Osteoblast (primary cell): Measurements from ENCODE around the gene PARD3. TPM values are rescaled to one million over a fixed set of nuclear protein-coding genes. Genes with fewer than 3 reads are reported as not detected.

Source experiments
- DNase-seq: peaks from one replicate; pipeline ENCODE4 v3.0.0; 2011; ENCODE audit warnings: low spot score, mixed read lengths; ENCODE audit not compliant: insufficient read length; ENCODE audit errors: missing footprints
- H2AFZ ChIP-seq: 2 replicates; pipeline ENCODE4 v1.6.0; 2011; ENCODE audit warnings: mild to moderate bottlenecking, low read length
- H3K27ac ChIP-seq: 2 replicates; pipeline ENCODE4 v1.5.1; 2011; ENCODE audit warnings: mild to moderate bottlenecking, low read depth, low read length, moderate library complexity
- H3K27me3 ChIP-seq: 2 replicates; pipeline ENCODE4 v1.6.0; 2012; ENCODE audit warnings: mild to moderate bottlenecking, control low read depth, inconsistent platforms, low read length, moderate library complexity; ENCODE audit not compliant: insufficient read depth
- H3K36me3 ChIP-seq: 2 replicates; pipeline ENCODE4 v1.5.1; 2011; ENCODE audit warnings: mild to moderate bottlenecking, low read length, control low read depth, moderate library complexity; ENCODE audit not compliant: insufficient read depth
- H3K4me1 ChIP-seq: 2 replicates; pipeline ENCODE4 v1.5.1; 2011; ENCODE audit warnings: mild to moderate bottlenecking, low read length, control low read depth, moderate library complexity; ENCODE audit not compliant: insufficient read depth
- H3K4me2 ChIP-seq: 2 replicates; pipeline ENCODE4 v1.6.0; 2011; ENCODE audit warnings: mild to moderate bottlenecking, low read length; ENCODE audit not compliant: insufficient read depth
- H3K4me3 ChIP-seq: fragments of 200-600 bp; sonication (generic); 3 replicates; pipeline ENCODE4 v1.5.1; 2012; ENCODE audit warnings: mild to moderate bottlenecking, low read length, inconsistent platforms; ENCODE audit not compliant: insufficient read depth
- H3K79me2 ChIP-seq: 2 replicates; pipeline ENCODE4 v1.6.0; 2012; ENCODE audit warnings: mild to moderate bottlenecking, low read length, control low read depth, inconsistent platforms; ENCODE audit not compliant: insufficient read depth
- H3K9me3 ChIP-seq: 2 replicates; pipeline ENCODE4 v1.5.1; 2011; ENCODE audit warnings: low read depth, low read length, control low read depth
- H4K20me1 ChIP-seq: 2 replicates; pipeline ENCODE4 v1.6.0; 2012; ENCODE audit warnings: mild to moderate bottlenecking, low read length, control low read depth; ENCODE audit not compliant: insufficient read depth
- total RNA-seq: library from RNA; depleted of rRNA; stranded (reverse); fragments of >200 nt; gene quantifications from 2 replicates; pipeline ENCODE4 v1.2.3, GENCODE V29; 2012
- TF ChIP-seq, protein P1 (sequence below): IDR thresholded peaks from 2 replicates; pipeline ENCODE4 v1.5.1; 2011; ENCODE audit warnings: mild to moderate bottlenecking, low read depth, low read length, moderate library complexity; ENCODE audit errors: extremely low read depth

PARD3 gene
- total RNA-seq, 1 donor, result 71.7 TPM

DNA sequence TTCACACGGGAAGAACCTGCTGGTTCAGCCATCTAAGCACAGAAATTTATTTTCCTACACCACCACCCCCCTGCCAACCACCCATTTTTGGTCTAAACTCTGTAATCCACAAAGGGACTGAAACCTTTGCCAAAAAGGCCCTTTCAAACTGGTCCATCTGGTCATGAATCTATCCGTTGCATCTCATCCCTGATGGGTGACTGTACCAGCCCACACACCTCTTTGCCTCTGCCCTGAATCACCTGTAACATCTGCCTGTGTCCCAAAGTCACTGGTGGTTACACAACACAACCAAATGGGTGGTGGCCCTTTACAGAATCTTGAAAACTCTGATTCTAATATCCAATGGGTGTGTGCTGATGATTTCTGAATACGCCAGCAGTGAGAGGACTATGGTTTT, 503.4 kb downstream of the PARD3 start:
- no peaks in the 10 kb centered on the region for H3K79me2 ChIP-seq
- H4K20me1 ChIP-seq, result no peaks in the 10 kb centered on the region
- TF ChIP-seq, protein P1, sequence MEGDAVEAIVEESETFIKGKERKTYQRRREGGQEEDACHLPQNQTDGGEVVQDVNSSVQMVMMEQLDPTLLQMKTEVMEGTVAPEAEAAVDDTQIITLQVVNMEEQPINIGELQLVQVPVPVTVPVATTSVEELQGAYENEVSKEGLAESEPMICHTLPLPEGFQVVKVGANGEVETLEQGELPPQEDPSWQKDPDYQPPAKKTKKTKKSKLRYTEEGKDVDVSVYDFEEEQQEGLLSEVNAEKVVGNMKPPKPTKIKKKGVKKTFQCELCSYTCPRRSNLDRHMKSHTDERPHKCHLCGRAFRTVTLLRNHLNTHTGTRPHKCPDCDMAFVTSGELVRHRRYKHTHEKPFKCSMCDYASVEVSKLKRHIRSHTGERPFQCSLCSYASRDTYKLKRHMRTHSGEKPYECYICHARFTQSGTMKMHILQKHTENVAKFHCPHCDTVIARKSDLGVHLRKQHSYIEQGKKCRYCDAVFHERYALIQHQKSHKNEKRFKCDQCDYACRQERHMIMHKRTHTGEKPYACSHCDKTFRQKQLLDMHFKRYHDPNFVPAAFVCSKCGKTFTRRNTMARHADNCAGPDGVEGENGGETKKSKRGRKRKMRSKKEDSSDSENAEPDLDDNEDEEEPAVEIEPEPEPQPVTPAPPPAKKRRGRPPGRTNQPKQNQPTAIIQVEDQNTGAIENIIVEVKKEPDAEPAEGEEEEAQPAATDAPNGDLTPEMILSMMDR, result no peak
- H3K27ac ChIP-seq, result no peak overlapping the region
- H2AFZ ChIP-seq, result no peak overlapping the region
- no peaks in the 10 kb centered on the region for H3K27me3 ChIP-seq
- H3K4me3 ChIP-seq, result no peak overlapping the region
- H3K4me1 ChIP-seq, result no peaks in the 10 kb centered on the region
- H3K4me2 ChIP-seq, result no peak overlapping the region
- H3K9me3 ChIP-seq, result no peaks in the 10 kb centered on the region
- no peak for DNase-seq
- no peaks in the 10 kb centered on the region for H3K36me3 ChIP-seq

DNA sequence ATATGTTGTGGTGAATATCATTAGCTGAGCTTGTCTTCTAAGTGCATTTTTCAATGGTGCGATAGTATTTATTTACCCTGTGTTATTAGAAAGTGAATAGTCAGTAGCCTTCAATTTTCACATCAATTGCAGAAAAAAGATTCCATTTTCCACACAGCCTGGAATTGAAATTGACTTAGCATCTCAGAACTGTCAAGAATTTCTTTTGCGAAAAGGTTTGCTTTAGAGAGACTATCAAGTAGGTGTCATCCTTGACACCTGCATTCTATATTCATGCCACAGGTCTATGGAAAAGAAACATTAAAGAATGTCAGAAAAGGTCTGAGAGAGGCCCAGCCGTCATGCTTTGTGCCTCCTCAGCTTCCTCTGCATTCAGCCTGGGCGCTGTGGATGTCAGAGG, 504.9 kb downstream of the PARD3 start:
- no peak for DNase-seq
- H2AFZ ChIP-seq, result no peak overlapping the region
- no peak overlapping the region for H3K4me2 ChIP-seq
- H3K27me3 ChIP-seq, result no peaks in the 10 kb centered on the region
- TF ChIP-seq, protein P1, result no peak
- no peak overlapping the region for H3K27ac ChIP-seq
- no peaks in the 10 kb centered on the region for H4K20me1 ChIP-seq
- no peak overlapping the region for H3K4me3 ChIP-seq
- no peaks in the 10 kb centered on the region for H3K79me2 ChIP-seq
- H3K36me3 ChIP-seq, result no peaks in the 10 kb centered on the region
- H3K9me3 ChIP-seq, result no peaks in the 10 kb centered on the region
- H3K4me1 ChIP-seq, result no peaks in the 10 kb centered on the region

DNA sequence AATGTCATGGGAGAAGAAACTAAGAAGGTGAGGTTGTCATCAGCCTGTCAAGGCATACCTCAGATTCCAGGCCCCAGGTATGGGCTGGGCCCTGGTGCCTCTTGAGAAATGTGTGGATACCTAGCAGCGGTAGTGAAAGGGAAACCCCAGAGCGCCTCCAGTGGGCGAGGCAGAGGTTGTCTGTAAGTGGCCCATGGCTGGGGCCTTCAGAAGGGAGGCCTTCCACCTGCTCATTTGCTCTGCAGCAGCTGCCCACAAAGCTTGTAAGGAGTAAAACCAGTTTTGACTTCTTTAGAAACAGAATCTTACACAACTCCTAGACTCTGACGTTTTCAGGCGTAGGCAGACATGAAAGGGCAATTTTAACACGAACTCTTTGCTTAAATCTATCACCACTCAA, 509.9 kb downstream of the PARD3 start:
- no peaks in the 10 kb centered on the region for H3K9me3 ChIP-seq
- no peak overlapping the region for H2AFZ ChIP-seq
- no peaks in the 10 kb centered on the region for H3K36me3 ChIP-seq
- H3K27ac ChIP-seq, result no peak overlapping the region
- no peaks in the 10 kb centered on the region for H4K20me1 ChIP-seq
- no peaks in the 10 kb centered on the region for H3K4me1 ChIP-seq
- no peak overlapping the region for H3K4me2 ChIP-seq
- no peaks in the 10 kb centered on the region for H3K27me3 ChIP-seq
- no peak for DNase-seq
- TF ChIP-seq, protein P1, result no peak
- H3K4me3 ChIP-seq, result no peak overlapping the region
- H3K79me2 ChIP-seq, result no peaks in the 10 kb centered on the region

DNA sequence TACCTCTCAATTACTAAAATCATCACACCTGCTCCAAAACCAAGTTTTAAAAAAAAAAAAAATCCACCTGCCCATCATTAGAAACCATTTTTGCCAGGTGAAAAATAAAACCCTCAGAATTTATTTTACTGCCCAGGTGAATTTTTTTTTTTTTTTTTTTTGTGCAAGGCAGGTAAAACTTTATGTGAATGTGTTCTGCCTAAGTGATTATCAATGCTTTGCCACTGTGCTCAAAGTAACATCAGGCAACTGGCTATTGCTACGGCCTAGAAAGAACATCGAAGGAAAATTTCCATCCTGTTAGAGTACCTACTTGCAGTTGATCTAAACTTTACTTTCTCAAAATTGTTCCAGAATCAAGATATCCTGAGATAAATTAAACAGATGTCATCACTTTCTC, 512.1 kb downstream of the PARD3 start:
- no peaks in the 10 kb centered on the region for H4K20me1 ChIP-seq
- no peak overlapping the region for H3K27ac ChIP-seq
- DNase-seq, result no peak
- TF ChIP-seq, protein P1, result no peak
- H3K4me2 ChIP-seq, result no peak overlapping the region
- H3K36me3 ChIP-seq, result no peaks in the 10 kb centered on the region
- peaks cover 10% of the 10 kb centered on the region for H3K4me1 ChIP-seq
- H3K79me2 ChIP-seq, result no peaks in the 10 kb centered on the region
- H3K9me3 ChIP-seq, result no peaks in the 10 kb centered on the region
- H2AFZ ChIP-seq, result no peak overlapping the region
- H3K27me3 ChIP-seq, result no peaks in the 10 kb centered on the region
- H3K4me3 ChIP-seq, result no peak overlapping the region
